HG02938 (cell line): ENCODE measurements around the gene KCNJ14.

Experiments used
- ATAC-seq: cut with Tn5 transposase; IDR thresholded peaks from one replicate; pipeline ENCODE4 v1.9.1; 2021; ENCODE audit warnings: mild to moderate bottlenecking, moderate library complexity; ENCODE audit not compliant: unreplicated experiment

The KCNJ14 gene

GRCh38 chr19:48502350-48503018, 47.1 kb downstream of the KCNJ14 start:
- ATAC-seq: no peak

DNA sequence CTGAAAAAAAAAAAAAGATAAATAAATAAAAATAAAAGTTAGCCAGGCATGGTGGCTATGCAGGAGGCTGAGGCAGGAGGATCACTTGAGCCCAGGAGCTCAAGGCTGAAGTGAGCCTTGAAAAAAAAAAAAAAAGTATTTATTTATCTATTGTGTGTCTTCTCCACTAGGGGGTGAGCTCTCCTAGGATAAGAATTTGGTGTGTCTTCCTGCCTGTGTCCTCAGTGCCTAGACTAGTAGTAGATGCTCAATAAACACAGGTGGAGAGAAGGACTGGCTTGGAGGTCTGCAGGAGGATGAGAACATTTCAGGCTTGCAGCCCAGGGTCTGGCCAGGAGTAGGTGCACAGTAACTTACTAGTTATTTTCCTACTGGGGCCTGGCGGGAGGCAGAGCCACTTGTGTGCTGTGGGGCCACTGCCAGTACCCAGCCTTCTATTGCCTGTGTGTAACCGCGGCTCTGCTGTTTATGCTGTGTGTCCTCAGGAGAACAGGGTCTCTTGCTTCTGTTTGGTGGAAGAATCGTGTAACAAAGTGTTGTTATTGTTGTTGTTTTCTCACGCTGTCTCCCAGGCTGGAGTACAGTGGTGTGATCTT, 50.9 kb downstream of the KCNJ14 start:
- no peak for ATAC-seq

DNA sequence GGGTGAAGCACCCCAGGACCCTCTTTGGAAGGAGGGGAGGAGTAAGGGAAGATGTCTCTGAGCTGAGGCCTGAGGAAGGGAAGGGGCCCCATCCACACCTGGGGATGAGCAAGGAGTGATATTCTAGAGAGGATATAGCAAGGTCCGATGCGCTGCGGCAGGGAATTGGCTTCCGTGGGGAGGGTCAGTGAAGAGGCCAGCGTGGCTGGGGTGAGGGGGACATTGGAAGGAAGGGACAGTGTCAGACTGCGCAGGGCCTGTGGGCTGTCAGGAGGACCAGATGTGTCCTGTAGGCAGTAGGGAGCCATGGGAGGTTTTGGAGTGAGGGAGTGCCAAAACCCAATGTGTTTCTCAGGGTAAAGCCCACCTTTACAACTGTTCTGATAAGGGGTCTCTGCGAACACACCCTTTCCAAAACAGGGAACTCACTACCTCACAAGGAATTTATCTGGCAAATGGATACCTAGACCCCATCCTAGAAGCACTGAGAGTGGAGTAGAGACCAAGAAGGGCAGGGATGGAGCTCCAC, 52.6 kb downstream of the KCNJ14 start:
- no peak for ATAC-seq

GRCh38 chr19:48508729-48509411, 53.5 kb downstream of the KCNJ14 start:
- ATAC-seq: no peak

DNA sequence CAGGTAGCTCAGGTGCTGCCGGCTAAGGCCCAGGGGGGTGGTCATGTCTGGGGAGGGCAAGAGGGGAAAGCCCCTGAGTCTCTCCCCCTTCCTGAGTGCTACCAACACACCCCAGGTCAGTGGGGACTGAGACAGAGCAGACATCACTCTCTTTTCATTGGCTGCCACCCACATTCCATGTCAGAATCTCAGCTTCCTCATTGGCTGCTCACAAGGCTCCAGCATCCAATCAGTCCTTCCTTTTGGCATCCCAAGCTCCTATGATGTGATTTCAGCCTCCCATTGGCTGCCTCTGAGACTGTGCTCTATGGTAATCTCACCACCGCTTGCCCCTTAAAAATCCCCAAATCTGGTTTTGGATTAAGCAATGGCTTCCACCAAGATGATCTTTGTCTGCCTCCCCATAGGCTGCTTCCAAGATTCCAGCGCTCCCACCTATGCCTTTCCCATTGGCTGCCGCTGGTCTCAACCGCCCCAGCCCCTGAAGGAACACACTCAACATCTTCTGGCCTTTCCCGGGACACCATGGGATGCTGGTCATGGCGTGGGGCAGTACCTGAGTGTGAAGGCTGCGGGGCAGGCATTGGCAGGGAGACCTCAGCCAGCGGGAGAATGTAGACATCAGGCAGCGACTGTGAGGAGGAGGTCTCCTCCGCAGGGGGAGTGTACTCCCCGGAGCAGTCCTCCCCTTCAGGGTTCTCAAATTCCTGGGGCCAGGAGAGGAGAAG, 54.3 kb downstream of the KCNJ14 start:
- ATAC-seq: no peak

GRCh38 chr19:48510421-48511268, 55.3 kb downstream of the KCNJ14 start:
- ATAC-seq: no peak

- no peak for ATAC-seq
Observed at GRCh38 chr19:48511321-48511731, 56.0 kb downstream of the KCNJ14 start.

GRCh38 chr19:48511800-48512503, 56.6 kb downstream of the KCNJ14 start, which contains the start of gene LMTK3:
LMTK3 (minus strand) TSS chr19:48511835; CDS start chr19:48511576, 259 bp downstream.
- no peak for ATAC-seq

GRCh38 chr19:48512504-48513288, 57.3 kb downstream of the KCNJ14 start:
- ATAC-seq: no peak

DNA sequence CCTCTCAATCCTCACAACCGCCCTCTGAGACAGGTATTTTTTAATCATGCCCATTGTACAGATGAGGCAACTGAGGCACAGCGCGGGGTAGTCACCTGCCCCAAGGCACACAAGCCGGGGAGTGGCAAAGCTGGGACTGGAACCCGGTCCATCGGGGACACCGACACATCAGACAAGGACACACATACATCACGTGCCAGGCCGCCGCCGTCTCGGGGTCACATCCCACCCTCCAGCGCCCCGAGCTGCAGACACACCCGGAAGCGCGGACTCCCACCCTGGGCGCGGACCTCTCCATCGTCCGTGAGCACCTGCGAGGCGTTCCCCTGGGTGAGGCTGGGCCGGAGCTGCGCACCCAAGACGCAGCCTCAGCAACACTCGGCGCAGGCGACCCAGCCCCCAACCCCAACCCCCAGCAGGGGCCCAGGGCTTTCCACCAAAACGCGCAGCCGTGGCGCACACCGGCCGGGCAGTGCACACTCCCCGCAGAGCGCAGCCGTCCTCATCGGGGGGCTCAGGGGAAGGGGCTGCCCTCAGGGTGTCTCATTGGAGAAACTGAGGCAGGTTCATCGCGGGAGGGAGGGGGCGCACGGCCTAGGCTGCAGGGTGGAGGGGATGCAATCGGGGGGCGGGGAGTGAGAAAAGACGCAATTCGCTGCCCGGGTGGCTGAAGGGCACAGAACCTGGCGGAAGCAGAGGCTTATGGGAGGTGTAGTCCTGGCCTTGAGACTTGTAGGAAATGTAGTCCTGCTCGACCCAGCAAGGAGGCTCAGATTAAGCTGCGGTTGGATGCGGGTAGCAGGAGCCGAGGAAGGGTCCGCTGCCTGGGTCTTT, 58.1 kb downstream of the KCNJ14 start:
- no peak for ATAC-seq

DNA sequence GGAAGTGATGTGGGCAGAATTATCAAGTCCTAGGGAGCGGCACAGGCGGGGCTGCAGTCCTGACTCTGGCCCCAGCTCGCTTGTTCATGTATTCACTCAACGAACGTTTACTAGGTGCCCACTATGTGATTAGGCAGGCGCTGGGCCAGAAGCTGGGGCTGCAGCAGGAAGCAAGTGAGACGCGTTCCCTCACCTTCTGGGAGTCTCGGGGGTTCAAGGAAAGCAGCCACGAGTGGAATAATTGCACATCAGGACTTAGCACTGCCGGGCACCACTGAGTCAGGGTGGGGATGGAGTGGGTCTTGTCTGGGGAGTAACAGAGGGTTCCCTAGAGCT, 58.7 kb downstream of the KCNJ14 start:
- ATAC-seq: no peak

DNA sequence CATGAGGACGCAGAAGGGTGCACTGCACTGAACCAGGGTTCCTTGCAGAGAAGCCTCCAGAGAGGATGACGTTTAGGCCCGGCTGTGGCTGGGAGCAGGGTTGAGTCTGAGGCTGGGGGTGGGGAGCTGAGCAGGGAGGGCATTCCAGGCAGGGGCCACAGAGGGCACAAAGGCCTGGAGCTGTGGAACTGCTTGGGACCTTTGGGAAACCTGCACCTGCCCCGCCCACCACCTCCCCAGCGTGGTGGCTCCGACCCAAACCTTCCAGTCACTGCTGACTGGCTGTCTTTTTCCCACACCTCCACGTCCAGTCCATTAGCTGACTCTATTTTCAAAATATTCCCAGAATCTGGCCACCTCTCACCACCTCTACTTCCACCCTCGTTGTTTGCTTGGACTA, 61.2 kb downstream of the KCNJ14 start:
- no peak for ATAC-seq
